Limb (tissue), 2 donors: Measurements from ENCODE around the gene SRSF12.
"Not testable (repeated sequence)": the region's sequence is repeated elsewhere in the genome, so short reads cannot be mapped to it uniquely, and the experiment has no call there.

Source experiments
- DNase-seq, 2 donors: peaks; one replicate each; pipeline ENCODE4 v3.0.0-alpha.2; 2016; ENCODE audit errors: extremely low spot score in 2 of 2

The SRSF12 gene

DNA sequence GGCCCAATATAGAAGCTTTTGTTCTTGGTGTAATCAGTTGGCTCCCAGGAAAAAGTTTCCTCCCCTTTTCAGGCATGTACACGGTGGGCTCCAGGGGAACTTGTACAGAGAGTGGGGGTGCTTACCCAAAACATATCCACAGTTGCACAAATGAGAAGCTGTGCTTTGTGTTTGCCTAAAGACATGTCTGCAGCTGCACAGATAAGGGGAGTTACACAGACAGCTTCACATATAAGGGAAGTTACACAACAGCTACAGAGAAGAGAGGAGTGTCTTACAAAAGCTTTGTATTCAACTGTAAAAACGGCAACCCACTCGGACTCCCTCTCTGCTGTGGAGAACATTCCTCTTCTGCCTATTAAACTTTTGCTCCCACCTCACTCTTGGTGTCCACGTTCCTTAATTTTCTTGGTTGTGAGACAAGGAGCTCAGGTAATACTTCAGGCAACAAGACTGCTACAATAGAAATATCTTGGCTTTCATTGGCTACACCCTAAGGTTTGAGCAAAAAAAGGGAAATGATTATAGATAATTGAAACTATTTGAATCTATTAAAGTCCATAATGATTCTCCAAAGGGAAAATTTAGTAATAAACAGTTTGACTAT, 44.8 kb downstream of the SRSF12 start:
- DNase-seq = no peak

- no peak for DNase-seq
Measured at GRCh38 chr6:89071036-89071435, 46.8 kb downstream of the SRSF12 start.

GRCh38 chr6:89069536-89070163, 48.2 kb downstream of the SRSF12 start:
- no peak for DNase-seq

DNA sequence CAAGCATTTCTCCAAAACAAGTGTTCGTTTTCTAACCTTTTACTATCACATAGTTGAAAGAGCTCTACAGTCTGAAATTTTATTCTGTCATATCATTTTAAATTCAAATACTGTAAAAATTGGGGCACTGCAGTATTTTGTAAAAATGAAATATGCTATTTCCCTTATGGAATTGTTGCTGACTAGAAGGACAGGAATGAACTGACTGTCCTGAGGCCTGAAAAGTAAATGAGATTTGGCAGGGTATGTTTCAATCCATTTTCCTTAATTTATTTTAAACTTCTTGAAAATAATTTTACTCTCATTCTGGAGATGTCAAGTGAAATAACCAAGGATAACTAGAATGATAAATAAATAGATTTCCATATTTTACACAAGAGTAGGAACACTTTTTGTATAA, 49.2 kb downstream of the SRSF12 start:
- DNase-seq = no peak

DNA sequence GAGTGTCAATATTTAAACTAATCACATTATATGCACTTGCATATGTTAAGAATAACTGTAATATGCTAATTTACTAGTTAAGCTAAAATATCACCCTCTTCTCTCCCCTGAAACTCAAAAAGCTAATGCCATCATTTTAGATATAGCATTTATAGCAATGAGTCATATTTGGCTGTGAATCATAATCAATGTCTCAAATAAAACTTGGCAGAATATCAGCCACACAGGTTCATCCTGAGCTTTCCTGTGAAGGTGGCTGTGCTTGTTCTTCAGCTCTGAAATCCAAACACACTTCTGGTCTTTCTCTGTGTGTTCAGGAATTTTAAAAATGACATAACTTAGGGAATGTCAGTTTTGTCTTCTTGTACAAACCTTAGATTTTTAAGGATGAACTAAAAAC, 50.1 kb downstream of the SRSF12 start:
- DNase-seq = no peak

GRCh38 chr6:89066940-89067646, 50.8 kb downstream of the SRSF12 start:
- DNase-seq = no peak

- DNase-seq = not testable (repeated sequence)
Measured at GRCh38 chr6:89066121-89066520, 51.8 kb downstream of the SRSF12 start.

- DNase-seq = not testable (repeated sequence)
Measured at GRCh38 chr6:89064931-89065330, 52.9 kb downstream of the SRSF12 start.

GRCh38 chr6:89063881-89064280, 54.0 kb downstream of the SRSF12 start:
- no peak for DNase-seq

DNA sequence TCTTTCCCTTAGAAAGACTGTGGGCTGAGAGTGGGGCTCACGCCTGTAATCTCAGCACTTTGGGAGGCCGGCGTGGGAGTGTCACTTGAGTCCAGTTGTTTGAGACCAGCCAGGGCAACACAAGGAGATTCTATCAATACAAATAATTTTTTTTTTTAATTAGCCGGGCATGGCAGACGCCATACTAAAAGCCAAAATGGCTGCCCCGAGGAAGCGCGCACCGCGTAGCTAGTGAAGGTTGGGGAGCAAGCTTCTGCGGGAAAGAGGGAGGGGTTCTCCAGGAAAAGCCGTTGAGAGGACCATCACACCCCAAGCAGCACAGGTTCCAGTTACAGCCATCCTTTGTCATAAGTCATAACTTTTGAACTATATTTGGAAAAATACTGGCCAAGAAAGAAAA, 58.6 kb downstream of the SRSF12 start:
- DNase-seq = no peak

DNA sequence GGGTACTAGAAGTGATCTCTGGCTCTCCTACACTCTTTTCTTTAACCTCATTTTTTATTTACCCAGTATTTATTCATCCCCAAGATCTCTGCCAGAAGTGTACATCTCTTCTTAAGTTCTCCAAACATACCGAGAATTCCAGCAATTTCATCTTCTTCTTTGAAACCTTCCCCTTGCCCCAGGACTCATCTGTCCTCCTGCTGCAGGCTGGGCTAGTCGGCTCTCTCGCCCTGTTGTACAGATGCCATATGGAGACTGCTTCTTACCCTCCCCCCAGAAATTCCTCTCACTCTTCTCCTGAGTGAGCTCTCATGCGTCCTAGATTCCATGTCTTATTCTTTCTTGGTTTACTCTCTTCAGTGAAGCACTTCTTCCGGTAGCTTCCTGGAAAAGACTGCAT, 59.2 kb downstream of the SRSF12 start:
- no peak for DNase-seq

- DNase-seq = no peak
Measured at GRCh38 chr6:89057759-89058158, 60.1 kb downstream of the SRSF12 start.

- no peak for DNase-seq
Measured at GRCh38 chr6:89054208-89054607, 63.7 kb downstream of the SRSF12 start.

DNA sequence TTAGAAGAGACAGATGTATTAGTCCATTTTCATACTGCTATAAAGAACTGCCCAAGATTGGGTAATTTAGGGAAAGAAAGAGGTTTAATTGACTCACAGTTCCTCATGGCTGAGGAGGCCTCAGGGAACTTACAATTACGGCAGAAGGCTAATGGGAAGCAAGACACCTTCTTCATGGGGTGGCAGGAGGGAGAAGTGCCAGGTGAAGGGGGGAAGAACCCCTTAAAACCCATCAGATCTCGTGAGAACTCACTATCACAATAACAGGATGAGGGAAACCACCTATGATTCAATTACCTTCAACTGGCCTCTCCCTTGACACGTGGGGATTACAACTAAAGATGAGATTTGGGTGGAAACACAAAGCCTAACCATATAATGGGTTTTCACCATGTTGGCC, 66.2 kb downstream of the SRSF12 start:
- no peak for DNase-seq

- no peak for DNase-seq
Measured at GRCh38 chr6:89050697-89051096, 67.2 kb downstream of the SRSF12 start.

DNA sequence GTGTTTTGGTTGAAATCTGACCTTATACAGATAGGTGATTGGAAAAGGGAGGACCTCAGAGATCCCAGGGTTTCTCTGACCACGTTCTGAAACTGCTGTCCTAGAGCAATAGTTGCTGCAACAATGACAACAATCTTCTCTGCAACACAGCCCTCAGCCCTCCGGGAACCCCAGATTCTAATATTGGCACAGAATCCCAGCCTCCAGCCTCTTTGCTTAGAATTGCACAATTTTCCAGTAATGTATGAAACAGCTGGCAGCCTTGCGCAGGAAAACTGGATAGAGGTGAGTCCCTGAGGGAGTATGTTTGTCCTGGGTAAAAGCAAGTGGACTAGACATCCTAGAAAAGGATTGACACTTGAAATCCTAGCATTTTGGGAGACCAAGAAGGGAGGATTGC, 67.7 kb downstream of the SRSF12 start:
- no peak for DNase-seq

GRCh38 chr6:89048985-89049384, 68.9 kb downstream of the SRSF12 start:
- DNase-seq = peak in 1 of 2 donors; percentile 34

- no peak for DNase-seq
Measured at GRCh38 chr6:89048288-89048923, 69.5 kb downstream of the SRSF12 start.

DNA sequence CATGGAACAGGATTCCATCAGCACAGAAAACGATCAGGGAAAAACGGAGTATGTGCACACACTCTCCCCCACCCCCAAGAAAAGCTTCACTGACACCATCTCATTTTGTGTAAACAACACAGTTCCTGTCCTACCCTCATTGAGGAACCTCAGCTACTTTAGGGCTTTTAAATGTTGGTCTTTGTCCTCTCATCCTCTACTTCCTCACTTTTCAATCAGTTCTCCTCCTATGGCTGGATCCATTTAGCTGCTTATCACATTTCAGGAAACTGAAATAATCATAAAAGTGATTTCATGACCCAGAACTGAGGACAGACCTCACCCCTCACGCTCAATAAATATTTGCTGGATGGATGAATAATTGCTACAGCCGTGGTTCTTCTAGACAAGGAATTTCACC, 70.4 kb downstream of the SRSF12 start:
- DNase-seq = no peak
